ENCODE data around the gene NELL1.

NELL1 gene

GRCh38 chr11:20991471-20991870 lies 322.1 kb downstream of the NELL1 start:
- DNase-seq = no peak

- no peak for DNase-seq
Measured at GRCh38 chr11:21007297-21007696, 337.9 kb downstream of the NELL1 start.

- no peak for DNase-seq
Measured at GRCh38 chr11:21018248-21018647, 348.9 kb downstream of the NELL1 start.

GRCh38 chr11:21026685-21027084 lies 357.3 kb downstream of the NELL1 start:
- DNase-seq = no peak

GRCh38 chr11:21037850-21038249 lies 368.5 kb downstream of the NELL1 start:
- no peak for DNase-seq

- DNase-seq = no peak
Measured at GRCh38 chr11:21038801-21039200, 369.4 kb downstream of the NELL1 start.

- no peak for DNase-seq
Measured at GRCh38 chr11:21040630-21041029, 371.2 kb downstream of the NELL1 start.

- DNase-seq = no peak
Measured at GRCh38 chr11:21048626-21049025, 379.2 kb downstream of the NELL1 start.

- no peak for DNase-seq
Measured at GRCh38 chr11:21053466-21053865, 384.1 kb downstream of the NELL1 start.

GRCh38 chr11:21056644-21057043 lies 387.3 kb downstream of the NELL1 start:
- DNase-seq = no peak

GRCh38 chr11:21059879-21060278 lies 390.5 kb downstream of the NELL1 start:
- DNase-seq = no peak

- DNase-seq = no peak
Measured at GRCh38 chr11:21066030-21066429, 396.6 kb downstream of the NELL1 start.

GRCh38 chr11:21068886-21069285 lies 399.5 kb downstream of the NELL1 start:
- no peak for DNase-seq

- no peak for DNase-seq
Measured at GRCh38 chr11:21069909-21070308, 400.5 kb downstream of the NELL1 start.

- no peak for DNase-seq
Measured at GRCh38 chr11:21072558-21072957, 403.2 kb downstream of the NELL1 start.

GRCh38 chr11:21082853-21083252 lies 413.5 kb downstream of the NELL1 start:
- no peak for DNase-seq

- DNase-seq = no peak
Measured at GRCh38 chr11:21088930-21089329, 419.5 kb downstream of the NELL1 start.

GRCh38 chr11:21104641-21105040 lies 435.3 kb downstream of the NELL1 start:
- DNase-seq = no peak

GRCh38 chr11:21105196-21105917 lies 436.0 kb downstream of the NELL1 start:
- DNase-seq = no peak

GRCh38 chr11:21109341-21109740 lies 440.0 kb downstream of the NELL1 start:
- DNase-seq = no peak

- no peak for DNase-seq
Measured at GRCh38 chr11:21110415-21110814, 441.0 kb downstream of the NELL1 start.

- no peak for DNase-seq
Measured at GRCh38 chr11:21113876-21114275, 444.5 kb downstream of the NELL1 start.

- DNase-seq = no peak
Measured at GRCh38 chr11:21116009-21116408, 446.6 kb downstream of the NELL1 start.

GRCh38 chr11:21119411-21119810 lies 450.0 kb downstream of the NELL1 start:
- DNase-seq = no peak

- no peak for DNase-seq
Measured at GRCh38 chr11:21121991-21122390, 452.6 kb downstream of the NELL1 start.

Measured in CD4-positive, alpha-beta T cell treated with Interleukin-1 beta for 1 hour (primary cell).